NCI-H1092 treated with DMSO at 0.1 percent for 48 hours (cell line): ENCODE data around the gene CEP250.
"Not testable (repeated sequence)": the region's sequence is repeated elsewhere in the genome, so short reads cannot be mapped to it uniquely, and the experiment has no call there.

ENCODE experiments used
- DNase-seq: peaks from one replicate; lab custom pipeline; 2025; lab: John Stamatoyannopoulos, UW

Gene CEP250

DNA sequence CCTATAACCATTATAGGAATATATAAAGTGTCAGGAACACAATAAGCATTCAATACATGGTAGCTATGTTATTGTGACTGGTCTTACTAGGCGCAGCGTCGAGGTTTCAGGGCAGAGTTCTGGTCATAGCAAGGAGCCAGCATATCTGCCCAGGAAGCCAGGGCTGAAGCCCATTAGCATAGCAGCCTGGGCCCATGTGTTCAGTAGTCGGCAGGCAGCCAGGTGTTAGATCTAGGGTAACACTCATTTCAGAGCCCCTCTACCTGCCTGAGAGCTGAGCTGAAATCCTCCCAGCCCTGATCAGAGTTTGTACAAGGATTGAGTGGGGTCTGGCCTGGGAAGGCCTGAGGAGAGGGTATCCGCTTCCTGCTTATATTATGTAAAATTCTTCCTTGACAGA is 41.9 kb downstream of the CEP250 start:
- DNase-seq = no peak

DNA sequence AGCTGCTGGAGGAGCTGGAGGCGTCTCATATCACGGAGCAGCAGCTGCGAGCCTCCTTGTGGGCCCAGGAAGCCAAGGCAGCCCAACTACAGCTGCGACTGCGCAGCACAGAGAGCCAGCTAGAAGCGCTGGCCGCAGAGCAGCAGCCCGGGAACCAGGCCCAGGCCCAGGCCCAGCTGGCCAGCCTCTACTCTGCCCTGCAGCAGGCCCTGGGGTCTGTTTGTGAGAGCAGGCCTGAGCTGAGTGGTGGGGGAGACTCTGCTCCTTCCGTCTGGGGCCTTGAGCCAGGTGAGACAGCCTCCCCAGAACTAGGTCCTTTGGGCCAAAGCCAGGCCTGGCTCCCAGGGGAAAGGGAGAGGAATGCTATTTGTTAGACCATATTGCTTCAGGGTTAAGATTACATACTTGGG is 42.4 kb downstream of the CEP250 start:
- DNase-seq = no peak

DNA sequence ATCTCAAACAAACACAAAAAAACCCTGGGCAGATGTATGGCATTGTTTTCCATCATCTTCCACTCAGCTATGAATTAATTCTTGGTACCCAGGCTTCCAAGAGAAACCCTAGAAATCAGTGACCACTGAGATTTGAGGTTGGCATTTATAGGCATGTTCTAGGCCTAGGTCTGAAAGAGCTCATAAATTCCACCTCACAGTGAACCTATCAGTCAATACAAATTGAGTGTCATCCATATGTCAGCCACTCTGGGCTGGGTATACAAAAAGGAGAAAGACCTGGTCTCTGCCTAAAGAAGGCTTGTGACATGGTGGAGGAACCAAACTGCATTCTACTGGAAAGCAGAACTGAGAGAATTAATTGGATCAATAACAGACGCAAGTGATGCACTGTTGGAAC is 43.9 kb downstream of the CEP250 start:
- DNase-seq = no peak

DNA sequence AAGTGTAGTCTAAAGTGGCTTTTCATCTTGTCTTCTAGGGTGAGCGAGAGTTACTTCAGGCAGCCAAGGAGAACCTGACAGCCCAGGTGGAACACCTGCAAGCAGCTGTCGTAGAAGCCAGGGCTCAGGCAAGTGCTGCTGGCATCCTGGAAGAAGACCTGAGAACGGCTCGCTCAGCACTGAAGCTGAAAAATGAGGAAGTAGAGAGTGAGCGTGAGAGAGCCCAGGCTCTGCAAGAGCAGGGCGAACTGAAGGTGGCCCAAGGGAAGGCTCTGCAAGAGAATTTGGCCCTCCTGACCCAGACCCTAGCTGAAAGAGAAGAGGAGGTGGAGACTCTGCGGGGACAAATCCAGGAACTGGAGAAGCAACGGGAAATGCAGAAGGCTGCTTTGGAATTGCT is 47.0 kb downstream of the CEP250 start:
- DNase-seq = no peak

DNA sequence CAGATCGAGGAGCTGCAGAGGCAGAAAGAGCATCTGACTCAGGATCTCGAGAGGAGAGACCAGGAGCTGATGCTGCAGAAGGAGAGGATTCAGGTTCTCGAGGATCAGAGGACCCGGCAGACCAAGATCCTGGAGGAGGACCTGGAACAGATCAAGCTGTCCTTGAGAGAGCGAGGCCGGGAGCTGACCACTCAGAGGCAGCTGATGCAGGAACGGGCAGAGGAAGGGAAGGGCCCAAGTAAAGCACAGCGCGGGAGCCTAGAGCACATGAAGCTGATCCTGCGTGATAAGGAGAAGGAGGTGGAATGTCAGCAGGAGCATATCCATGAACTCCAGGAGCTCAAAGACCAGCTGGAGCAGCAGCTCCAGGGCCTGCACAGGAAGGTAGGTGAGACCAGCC is 47.9 kb downstream of the CEP250 start:
- no peak for DNase-seq

DNA sequence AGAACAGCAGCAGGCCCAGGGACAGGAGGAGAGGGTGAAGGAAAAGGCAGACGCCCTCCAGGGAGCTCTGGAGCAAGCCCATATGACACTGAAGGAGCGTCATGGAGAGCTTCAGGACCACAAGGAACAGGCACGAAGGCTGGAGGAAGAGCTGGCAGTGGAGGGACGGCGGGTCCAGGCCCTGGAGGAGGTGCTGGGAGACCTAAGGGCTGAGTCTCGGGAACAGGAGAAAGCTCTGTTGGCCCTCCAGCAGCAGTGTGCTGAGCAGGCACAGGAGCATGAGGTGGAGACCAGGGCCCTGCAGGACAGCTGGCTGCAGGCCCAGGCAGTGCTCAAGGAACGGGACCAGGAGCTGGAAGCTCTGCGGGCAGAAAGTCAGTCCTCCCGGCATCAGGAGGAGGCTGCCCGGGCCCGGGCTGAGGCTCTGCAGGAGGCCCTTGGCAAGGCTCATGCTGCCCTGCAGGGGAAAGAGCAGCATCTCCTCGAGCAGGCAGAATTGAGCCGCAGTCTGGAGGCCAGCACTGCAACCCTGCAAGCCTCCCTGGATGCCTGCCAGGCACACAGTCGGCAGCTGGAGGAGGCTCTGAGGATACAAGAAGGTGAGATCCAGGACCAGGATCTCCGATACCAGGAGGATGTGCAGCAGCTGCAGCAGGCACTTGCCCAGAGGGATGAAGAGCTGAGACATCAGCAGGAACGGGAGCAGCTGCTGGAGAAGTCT is 48.6 kb downstream of the CEP250 start:
- no peak for DNase-seq

DNA sequence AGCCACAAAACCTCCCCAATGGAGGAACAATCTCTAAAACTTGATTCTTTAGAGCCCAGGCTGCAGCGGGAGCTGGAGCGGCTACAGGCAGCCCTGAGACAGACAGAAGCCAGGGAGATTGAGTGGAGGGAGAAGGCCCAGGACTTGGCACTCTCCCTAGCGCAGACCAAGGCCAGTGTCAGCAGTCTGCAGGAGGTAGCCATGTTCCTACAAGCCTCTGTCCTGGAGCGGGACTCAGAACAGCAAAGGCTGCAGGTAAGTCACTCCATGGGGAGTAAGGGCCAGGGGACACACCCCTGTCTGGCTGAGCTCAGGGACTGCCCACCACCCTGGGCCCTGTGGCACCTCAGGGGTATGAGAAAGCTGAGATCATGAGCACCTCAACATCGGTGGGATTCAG is 49.4 kb downstream of the CEP250 start:
- DNase-seq = no peak

DNA sequence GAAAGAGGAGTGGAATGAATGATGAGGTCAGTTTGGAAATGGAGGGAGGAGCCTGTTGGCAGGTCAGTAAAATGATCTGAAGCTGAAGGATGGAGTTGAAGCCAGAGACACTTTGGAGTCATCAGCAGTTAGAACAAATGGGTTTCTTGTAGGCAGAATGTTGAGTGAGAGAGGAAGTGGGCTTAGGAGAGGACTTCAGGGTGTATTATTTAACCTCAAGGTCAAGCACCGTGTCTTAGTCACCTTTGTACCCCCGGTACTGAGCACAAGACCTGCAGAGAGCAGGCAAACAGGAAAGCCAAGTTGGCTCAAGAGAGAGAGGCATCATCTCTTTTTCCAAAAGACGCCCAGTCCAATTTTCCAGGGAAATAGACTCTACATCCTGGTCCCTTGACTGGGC is 50.8 kb downstream of the CEP250 start:
- no peak for DNase-seq

DNA sequence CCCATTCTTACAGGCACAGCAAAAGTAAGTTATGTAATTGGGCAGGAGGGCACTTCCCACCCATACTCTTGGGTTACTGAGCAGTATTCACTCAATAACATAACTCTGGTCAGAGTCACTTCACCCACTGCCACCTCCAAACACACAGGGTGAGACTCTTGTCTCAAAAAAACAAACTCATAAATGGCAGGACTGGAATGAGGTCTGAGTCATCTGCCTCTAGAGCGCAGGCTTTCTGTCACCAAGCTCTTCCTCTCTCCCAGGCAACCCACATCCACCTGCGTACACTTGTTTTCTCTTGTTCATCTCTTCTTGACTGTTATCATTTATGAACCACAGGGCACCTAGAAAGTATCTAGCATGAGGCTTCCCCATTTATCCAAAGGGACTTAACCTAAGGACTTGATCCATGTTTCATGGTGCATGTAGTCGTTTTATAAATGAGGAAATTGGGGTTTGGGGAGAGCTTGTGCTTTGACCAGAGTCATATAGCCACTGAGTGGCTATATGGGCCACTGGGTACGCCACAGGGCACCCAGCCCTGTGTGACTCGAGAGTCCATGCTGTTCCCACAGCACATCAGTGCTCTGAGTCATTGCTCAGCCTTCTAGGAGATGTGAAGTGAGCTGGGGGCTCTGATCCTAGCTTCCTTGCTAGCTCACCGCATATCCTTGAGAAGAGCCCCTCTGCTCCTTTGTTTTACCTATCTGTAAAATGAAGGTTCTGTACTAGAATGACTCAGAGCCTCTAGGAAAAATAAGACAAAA is 51.7 kb downstream of the CEP250 start:
- no peak for DNase-seq

DNA sequence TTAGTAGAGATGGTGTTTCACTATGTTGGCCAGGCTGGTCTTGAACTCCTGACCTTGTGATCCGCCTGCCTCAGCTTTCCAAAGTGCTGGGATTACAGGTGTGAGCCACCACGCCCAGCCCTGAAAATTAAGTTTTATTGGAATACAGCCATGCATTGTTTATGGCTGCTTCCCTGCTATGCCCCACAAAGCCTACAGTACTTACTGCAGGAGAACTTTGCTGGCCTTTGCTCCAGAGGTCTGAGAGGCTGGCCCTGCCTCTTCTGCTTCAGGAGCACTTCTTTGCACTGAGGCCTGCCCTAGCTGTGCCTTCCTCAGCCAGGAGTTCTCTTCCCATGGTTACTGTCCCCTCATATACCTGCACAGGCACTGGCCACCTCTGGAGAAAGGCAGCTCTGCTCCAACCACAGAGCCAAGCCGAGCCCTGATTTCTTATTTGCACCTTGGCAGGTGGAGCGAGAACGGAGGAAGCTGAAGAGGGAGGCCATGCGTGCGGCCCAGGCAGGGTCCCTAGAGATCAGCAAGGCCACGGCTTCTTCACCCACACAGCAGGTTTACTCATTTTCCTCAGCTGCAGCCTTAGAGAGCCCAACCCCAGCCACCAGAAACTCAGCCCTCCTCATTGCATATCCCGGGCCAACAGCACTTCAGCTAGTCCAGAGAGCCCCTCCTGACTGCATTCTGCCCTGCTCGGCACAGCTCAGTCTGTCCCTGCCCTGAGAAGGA is 53.3 kb downstream of the CEP250 start:
- DNase-seq = no peak

DNA sequence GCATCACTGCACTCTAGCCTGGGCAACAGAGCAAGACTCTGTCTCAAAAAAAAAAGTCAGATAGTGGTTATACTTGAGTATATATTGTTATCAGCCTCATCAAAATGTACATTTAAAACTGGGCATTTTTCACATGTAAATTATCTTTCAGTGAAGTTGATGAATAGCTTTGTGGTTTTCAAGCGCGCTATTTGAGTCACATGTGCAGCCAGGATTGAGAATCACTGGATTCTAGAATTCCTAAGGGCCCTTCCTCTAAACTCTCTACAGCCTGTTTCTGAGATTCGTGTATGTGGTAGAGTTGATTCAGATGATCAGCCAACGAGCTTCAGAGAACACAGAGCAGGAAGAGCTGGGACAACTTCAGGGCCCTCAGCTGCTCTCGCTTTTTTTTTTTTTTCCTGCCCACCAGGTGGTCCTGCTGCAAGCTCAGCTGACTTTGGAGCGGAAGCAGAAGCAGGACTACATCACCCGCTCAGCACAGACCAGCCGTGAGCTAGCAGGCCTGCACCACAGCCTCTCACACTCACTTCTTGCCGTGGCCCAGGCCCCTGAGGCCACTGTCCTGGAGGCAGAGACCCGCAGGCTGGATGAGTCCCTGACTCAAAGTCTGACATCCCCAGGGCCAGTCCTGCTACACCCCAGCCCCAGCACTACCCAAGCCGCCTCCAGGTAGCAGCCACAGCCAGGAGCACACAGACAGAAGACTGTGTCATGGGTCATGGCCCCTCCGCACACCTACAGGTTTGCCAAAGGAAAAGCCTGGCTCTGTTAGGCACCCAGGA is 55.7 kb downstream of the CEP250 start:
- no peak for DNase-seq

DNA sequence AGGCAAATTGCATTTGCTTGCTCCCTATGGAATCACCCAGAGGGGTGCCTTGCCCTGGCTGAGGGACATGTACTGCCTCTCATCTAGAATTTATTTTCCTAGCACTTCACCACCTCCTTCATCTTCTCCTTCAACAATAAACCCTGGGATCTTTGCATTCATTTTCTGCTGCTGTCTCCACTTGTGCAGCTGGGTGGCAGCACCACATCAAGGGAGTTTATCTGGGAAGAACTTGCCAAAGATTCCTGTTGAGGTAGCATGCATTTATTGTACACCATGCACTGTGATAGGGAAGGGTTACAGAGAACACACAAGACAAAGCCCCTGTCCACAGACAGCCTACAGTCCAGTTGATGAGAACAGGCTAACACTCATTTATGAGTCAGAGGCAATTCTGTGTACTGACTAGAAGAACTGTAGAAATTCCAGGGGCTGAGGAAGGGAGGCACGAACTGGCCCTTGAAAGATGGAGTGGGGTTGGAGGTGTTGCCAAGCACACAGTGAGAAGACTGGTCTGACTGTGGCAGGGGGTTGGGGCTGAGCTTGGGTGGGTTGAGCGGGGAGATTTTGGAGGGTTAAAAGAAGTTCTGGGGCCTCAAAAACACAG is 56.5 kb downstream of the CEP250 start:
- DNase-seq = no peak

DNA sequence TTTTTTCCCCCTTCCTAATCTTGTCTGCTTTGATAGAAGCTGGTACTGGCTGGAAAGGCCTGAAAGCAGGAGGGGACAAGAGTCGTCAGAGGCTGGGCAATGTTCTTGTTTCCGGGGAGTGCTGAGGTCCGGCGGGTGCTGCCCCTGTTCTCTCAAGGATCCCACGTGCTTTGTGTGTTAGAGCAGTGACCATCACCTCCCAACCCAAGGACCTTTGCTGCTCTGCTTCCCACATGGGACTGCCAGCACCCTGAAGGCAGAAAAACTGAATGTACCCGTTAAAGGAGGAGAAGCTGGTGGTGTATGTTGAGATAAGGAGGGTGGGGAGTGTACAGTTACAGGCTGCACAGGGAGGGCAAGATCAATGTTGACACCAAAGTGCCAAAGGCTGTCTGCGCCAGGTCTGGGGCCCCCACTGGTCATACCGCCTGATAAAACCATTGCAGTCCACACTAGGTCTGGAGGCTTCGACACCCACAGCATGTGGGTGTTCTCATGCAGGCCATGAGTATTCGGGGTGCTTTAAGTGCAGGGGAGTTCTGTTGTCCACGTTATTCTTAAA is 59.1 kb downstream of the CEP250 start:
- no peak for DNase-seq

DNA sequence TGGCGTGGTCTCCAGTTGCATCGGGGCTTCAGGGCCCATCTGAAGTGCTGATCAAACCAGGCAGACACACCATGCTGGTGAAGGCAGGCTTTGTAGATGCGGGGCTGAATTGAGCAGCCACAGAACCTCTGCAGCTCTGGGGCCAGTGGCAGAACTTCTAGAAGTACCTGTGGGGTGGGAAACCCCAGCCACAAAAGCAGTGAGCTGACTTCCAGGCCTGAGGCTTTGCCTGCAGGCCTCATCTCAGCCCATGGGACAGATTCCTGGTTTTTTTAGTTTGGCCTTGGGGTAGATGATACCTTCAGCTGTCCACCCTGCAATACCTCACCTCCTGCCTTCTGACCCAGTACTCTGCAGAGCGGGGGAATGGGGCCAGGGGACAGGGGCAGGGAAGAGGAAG is 59.9 kb downstream of the CEP250 start:
- no peak for DNase-seq

DNA sequence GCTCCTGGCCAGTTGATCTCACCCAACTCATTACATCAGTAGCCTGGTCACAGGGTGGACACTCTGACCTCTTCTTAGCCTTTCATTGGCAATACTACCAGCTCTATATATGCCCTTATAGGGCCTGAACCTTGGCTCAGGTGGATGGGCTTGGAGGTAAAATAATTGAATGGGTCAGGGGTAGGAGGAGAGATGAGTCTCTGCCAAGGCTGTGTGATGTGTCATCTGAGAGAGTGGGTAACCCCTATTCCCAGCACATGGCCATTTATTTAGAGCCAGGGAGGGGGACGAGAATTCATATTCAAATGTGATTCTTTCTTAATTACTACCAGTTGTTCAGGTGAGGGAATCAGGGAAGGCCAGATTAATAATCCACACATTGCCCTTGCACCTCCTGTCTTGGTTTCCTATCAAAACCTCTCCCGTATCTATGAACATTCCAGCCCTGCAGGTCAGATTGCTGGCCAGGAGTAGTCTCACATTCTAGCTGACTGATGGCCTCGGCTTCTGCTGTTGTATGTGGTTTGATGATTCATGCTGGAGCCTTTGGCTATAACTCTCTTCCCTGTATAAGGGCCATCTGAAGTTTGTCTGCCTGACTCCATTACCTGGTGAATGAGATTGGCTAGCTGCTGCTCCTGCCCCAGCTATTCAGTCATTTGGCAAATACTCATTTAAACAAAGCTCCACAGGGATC is 60.7 kb downstream of the CEP250 start:
- no peak for DNase-seq

DNA sequence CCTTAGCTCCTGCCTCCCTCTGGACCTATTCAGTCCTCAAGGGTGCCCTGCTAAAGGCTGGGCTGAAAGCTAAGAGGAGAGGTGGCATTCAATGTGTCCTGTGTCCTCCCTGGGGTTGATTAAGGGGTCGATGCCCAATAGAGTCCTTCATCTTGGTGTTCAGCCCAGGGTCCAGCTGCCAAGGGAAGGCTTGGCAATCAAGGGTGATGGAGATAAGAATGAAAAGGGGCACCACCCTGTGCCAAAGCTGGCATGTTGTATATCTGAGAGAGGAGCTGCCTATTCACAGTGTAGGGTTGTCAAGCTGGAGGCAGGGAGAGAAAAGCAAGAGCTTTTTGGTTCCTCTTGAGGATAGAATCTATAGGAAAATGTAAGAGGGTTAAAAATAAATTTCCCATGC is 61.7 kb downstream of the CEP250 start:
- no peak for DNase-seq

DNA sequence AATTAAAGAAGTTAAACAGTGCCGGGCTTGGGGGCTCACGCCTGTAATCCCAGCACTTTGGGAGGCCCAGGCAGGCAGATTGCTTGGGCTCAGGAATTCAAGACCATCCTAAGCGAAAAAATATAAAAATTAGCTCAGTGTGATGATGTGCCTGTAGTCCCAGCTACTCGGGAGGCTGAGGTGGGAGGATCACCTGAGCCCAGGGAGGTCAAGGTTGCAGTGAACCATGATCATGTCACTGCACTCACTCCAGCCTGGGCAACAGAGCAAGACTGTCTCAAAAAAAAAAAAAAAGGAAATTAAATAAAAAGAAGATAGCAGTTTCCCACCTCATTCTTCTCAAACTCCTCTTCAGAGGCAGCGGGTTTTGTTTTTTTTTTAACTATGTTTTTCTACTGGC is 62.4 kb downstream of the CEP250 start:
- not testable (repeated sequence) for DNase-seq

DNA sequence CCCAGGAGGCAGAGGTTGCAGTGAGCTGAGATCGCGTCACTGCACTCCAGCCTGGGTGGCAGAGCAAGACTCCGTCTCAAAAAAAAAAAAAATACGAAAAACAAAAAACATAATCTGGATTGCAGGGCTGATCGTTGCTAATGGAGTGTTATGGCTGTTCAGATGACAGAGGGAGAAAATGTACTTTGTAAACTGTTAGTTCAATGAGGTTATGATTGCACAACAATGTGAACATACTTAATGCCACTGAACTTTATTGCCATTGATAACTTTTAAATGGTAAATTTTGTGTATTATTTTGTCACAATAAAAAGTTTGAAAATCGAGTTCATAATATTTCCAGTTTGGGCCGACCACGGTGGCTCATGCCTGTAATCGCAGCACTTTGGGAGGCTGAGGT is 63.6 kb downstream of the CEP250 start:
- DNase-seq = no peak

DNA sequence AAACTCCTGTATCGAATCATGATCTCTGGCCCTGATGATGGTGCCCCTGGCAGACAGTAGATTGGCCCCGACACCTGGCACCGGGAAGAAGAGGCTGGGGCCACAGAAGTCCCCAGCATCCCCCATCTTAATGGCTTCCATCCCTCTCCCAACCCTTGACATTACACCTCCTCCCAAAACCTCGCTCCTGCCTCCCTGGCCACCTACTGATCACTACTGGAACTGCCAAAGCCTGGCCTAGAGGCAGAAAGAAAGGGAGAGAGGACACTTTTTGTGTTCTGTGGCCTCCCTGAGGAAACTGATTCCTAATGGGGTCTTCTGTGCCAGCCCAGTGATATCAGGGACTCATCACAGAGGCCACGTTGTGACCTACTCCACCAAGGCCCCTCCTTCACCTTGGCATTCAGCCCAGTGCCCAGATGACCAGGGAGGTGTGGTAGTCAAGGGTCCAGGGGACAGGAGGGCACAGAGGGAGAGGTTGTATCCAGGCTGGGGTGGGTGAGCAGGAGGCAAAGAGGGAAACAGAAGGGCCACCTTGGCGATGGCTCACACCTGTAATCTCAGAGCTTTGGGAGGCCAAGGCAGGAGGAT is 68.0 kb downstream of the CEP250 start:
- no peak for DNase-seq

DNA sequence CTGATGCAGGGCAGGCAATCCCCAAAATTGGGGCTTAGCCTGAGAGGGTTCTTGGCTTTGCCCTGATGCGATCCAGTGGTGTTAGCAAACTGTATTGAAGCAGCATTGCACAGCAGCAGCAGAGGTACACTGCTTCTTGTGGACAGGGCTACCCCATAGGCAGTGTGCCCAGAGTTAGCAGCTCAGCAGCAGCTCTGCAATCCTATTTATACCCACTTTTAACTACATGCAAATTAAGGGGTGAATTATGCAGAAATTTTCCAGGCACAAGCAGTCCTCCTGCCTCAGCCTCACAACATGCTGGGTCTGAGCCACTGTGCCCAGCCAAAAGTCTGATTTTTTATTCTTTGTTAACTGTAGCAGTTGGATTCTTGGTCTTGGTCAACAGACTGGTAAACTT is 70.2 kb downstream of the CEP250 start:
- DNase-seq = no peak
